Smooth muscle cell (in vitro differentiated cells): ENCODE measurements around the gene PDE6D. TPM values are rescaled to one million over a fixed set of nuclear protein-coding genes. Genes with fewer than 3 reads are reported as not detected.

Experiments
- DNase-seq: peaks from one replicate; lab custom pipeline; 2025; ENCODE audit not compliant: unreplicated experiment; lab: John Stamatoyannopoulos, UW
- H2AFZ ChIP-seq: fragments of 200-600 bp; sonication (generic); 2 replicates; pipeline ENCODE4 v1.6.0; 2016; ENCODE audit warnings: antibody characterized with exemption, low read depth, mild to moderate bottlenecking
- H3F3A ChIP-seq: fragments of 200-600 bp; sonication (generic); 2 replicates; pipeline ENCODE4 v1.6.0; 2017; ENCODE audit warnings: antibody characterized with exemption, low read depth
- H3K27ac ChIP-seq: fragments of 200-600 bp; sonication (generic); 2 replicates; pipeline ENCODE4 v1.5.1; 2016; ENCODE audit warnings: low read depth, mild to moderate bottlenecking
- H3K27me3 ChIP-seq: fragments of 200-600 bp; sonication (generic); 2 replicates; pipeline ENCODE4 v1.6.1; 2016; ENCODE audit warnings: low read depth, mild to moderate bottlenecking
- H3K36me3 ChIP-seq: fragments of 200-600 bp; sonication (generic); 2 replicates; pipeline ENCODE4 v1.5.1; 2016; ENCODE audit warnings: low read depth
- H3K4me1 ChIP-seq: fragments of 200-600 bp; sonication (generic); 2 replicates; pipeline ENCODE4 v1.5.1; 2016; ENCODE audit warnings: low read depth
- H3K4me2 ChIP-seq: fragments of 200-600 bp; sonication (generic); 2 replicates; pipeline ENCODE4 v1.6.0; 2016; ENCODE audit warnings: mild to moderate bottlenecking
- H3K4me3 ChIP-seq: fragments of 200-600 bp; sonication (generic); 2 replicates; pipeline ENCODE4 v1.5.1; 2016; ENCODE audit warnings: mild to moderate bottlenecking
- H3K79me2 ChIP-seq: fragments of 200-600 bp; sonication (generic); 2 replicates; pipeline ENCODE4 v1.6.0; 2016; ENCODE audit warnings: low read depth, mild to moderate bottlenecking
- H3K9ac ChIP-seq: fragments of 200-600 bp; sonication (generic); 2 replicates; pipeline ENCODE4 v1.6.0; 2016; ENCODE audit warnings: low read depth
- H3K9me3 ChIP-seq: fragments of 200-600 bp; sonication (generic); replicated peaks from 2 replicates; pipeline ENCODE4 v1.5.1; 2016; ENCODE audit warnings: low read depth
- H4K20me1 ChIP-seq: fragments of 200-600 bp; sonication (generic); 2 replicates; pipeline ENCODE4 v1.6.0; 2016; ENCODE audit warnings: low read depth
- CTCF ChIP-seq: fragments of 200-600 bp; sonication (generic); IDR thresholded peaks from 2 replicates; pipeline ENCODE4 v1.5.1; 2017; ENCODE audit warnings: borderline replicate concordance, mild to moderate bottlenecking, antibody characterized with exemption; ENCODE audit not compliant: insufficient read depth, poor library complexity, severe bottlenecking
- WGBS: methylation state at CpG from one replicate; pipeline ENCODE4 v1.1.7; 2016; ENCODE audit warnings: low lambda C conversion rate; 5-methylcytosine and 5-hydroxymethylcytosine counted together
- polyA plus RNA-seq: library from polyadenylated mRNA; unstranded; fragments of >200 nt; fragmentation: Nextera tagmentation; extraction: Ambion mirVana; gene quantifications from 2 replicates; pipeline ENCODE4 v1.2.1, GENCODE V29; 2016
- total RNA-seq: library from RNA; depleted of rRNA; stranded (reverse); fragments of >200 nt; gene quantifications from 2 replicates; pipeline ENCODE4 v1.2.3, GENCODE V29; 2014

Gene PDE6D
- total and polyA plus RNA-seq, 2 experiments from 2014 or later, result 32.7 to 54.9 TPM

GRCh38 chr2:231717281-231718171 is 63.6 kb downstream of the PDE6D start:
- TF ChIP-seq CTCF, result no peak
- no peak overlapping the region for H3K9ac ChIP-seq
- H2AFZ ChIP-seq, result no peak overlapping the region

GRCh38 chr2:231716666-231717280 is 64.3 kb downstream of the PDE6D start:
- Histone ChIP-seq H3K4me2 (no peak overlapping the region), H4K20me1 (peaks cover 34% of the 10 kb centered on the region), H3K79me2 (peaks cover 9% of the 10 kb centered on the region), H3K4me1 (peaks cover 4% of the 10 kb centered on the region), H3F3A (peaks cover 19% of the 10 kb centered on the region), H2AFZ (no peak overlapping the region), H3K9me3 (no peaks in the 10 kb centered on the region), H3K4me3 (no peak overlapping the region), H3K27ac (peak overlapping the region; percentile 73), H3K27me3 (no peaks in the 10 kb centered on the region), H3K9ac (no peak overlapping the region), H3K36me3 (no peaks in the 10 kb centered on the region)
- TF ChIP-seq CTCF, result no peak
- DNase-seq, result no peak
- WGBS, result 93% methylated on average over 11 of the region's 11 CpGs

More at GRCh38 chr2:231717281-231718171, 63.6 kb downstream of the PDE6D start:
- peak overlapping the region; percentile 73 for H3K27ac ChIP-seq
- no peak overlapping the region for H3K4me3 ChIP-seq
- peaks cover 26% of the 10 kb centered on the region for H4K20me1 ChIP-seq
- H3K4me1 ChIP-seq, result no peaks in the 10 kb centered on the region
- no peaks in the 10 kb centered on the region for H3K27me3 ChIP-seq
- no peak overlapping the region for H3K4me2 ChIP-seq
- DNase-seq, result no peak
- no peaks in the 10 kb centered on the region for H3K36me3 ChIP-seq
- H3K79me2 ChIP-seq, result peaks cover 1% of the 10 kb centered on the region
- H3K9me3 ChIP-seq, result no peaks in the 10 kb centered on the region
- WGBS, result 87% methylated on average over 13 of the region's 13 CpGs
- peaks cover 13% of the 10 kb centered on the region for H3F3A ChIP-seq

- H3K36me3 ChIP-seq, result no peaks in the 10 kb centered on the region
- no peaks in the 10 kb centered on the region for H3K9me3 ChIP-seq
- H3K9ac ChIP-seq, result no peak overlapping the region
- peaks cover 25% of the 10 kb centered on the region for H3F3A ChIP-seq
- TF ChIP-seq CTCF, result no peak
- H3K27ac ChIP-seq, result no peak overlapping the region
- H3K79me2 ChIP-seq, result peaks cover 15% of the 10 kb centered on the region
- no peak overlapping the region for H3K4me2 ChIP-seq
- WGBS, result 85% methylated on average over 8 of the region's 8 CpGs
- H3K4me1 ChIP-seq, result peaks cover 10% of the 10 kb centered on the region
- no peaks in the 10 kb centered on the region for H3K27me3 ChIP-seq
- H4K20me1 ChIP-seq, result peaks cover 41% of the 10 kb centered on the region
- no peak overlapping the region for H3K4me3 ChIP-seq
- DNase-seq, result no peak
- H2AFZ ChIP-seq, result no peak overlapping the region
These were observed 65.0 kb downstream of the PDE6D start for GRCh38 chr2:231715988-231716616.
